ENCODE data around the gene ATP8A2.

The ATP8A2 gene

DNA sequence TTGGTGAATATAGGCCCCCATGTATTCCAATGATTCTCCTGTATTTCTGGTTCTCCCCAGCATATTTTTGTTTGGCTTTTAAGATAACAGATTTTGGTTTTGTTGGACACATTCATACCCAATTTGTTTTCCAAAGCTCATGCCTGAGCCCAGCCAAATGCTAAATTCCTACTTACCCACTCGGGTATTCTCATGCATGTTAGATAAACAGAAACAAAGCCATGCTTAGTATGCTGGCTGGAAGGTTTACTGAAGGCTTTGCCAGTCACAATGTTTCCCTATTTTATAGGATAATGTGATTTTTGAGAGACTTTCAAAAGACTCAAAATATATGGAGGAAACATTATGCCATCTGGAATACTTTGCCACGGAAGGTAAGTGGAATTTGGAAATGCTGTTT, 206.8 kb downstream of the ATP8A2 start:
- peaks cover 0 to 18% (median 9%) of the 10 kb centered on the region in 10 experiments; a peak in 11 of 20 replicates for H3K4me1 ChIP-seq
- no peaks in the 10 kb centered on the region for H3K9me3 ChIP-seq (replicated peaks in 1 of 11)
- H3K27me3 ChIP-seq = no peaks in the 10 kb centered on the region
- no peaks in the 10 kb centered on the region for H4K20me1 ChIP-seq
- H3K9ac ChIP-seq = no peak overlapping the region
- H3K4me2 ChIP-seq = no peak overlapping the region
- H3K27ac ChIP-seq = no peak overlapping the region
- TF ChIP-seq Cebpa-rat (IDR thresholded peaks at IDR 0.05) = no peak
- H3K4me3 ChIP-seq = no peak overlapping the region
- H3K36me3 ChIP-seq = no peaks in the 10 kb centered on the region

DNA sequence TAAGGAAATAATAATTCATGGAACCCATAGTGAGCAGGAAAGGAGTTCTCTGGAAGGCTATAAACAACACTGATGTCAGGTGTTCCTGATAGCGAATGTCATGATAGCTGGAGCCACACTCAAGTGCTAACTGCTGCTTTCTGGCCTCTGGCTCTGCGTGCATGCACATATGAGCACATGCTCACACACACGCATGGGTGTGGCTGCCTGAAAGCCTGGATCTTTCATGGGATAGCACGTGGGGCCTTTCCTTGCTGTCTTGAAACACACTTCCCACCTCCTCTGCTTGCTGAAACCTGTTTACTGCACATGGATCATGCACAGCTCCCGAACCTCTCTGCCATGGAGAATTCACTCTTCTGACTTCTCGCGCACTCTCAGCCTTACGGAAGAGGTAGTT, 207.4 kb downstream of the ATP8A2 start:
- H3K4me3 ChIP-seq = no peak overlapping the region
- H4K20me1 ChIP-seq = no peaks in the 10 kb centered on the region
- peaks cover 0 to 18% (median 9%) of the 10 kb centered on the region in 10 experiments; a peak in 11 of 20 replicates for H3K4me1 ChIP-seq
- no peak overlapping the region for H3K4me2 ChIP-seq
- H3K36me3 ChIP-seq = no peaks in the 10 kb centered on the region
- no peak for TF ChIP-seq Cebpa-rat (IDR thresholded peaks at IDR 0.05)
- H3K27ac ChIP-seq = no peak overlapping the region
- no peaks in the 10 kb centered on the region for H3K9me3 ChIP-seq (replicated peaks in 1 of 11)
- no peak overlapping the region for H3K9ac ChIP-seq
- no peaks in the 10 kb centered on the region for H3K27me3 ChIP-seq

DNA sequence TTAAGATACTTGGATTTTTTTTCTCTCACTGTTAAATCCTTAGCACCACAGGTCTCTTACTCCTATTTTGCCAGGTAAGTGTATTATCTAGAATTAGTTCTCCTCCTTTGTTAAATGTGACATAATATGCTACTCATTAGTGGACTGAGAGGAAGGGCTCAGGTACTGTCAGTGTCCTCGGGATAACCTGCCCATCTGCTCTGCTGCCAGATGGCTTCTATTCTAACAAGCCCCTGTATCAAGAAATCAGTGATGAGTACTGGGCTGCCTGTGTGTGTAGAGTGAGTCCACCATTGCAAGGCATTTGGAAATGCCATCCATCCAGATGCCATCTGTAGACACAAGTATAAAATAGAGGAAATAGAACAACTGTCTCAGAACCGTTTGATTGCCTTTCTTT, 209.6 kb downstream of the ATP8A2 start:
- Histone ChIP-seq H3K9me3 (replicated peaks in 1 of 11) (no peaks in the 10 kb centered on the region), H4K20me1 (no peaks in the 10 kb centered on the region), H3K27ac (no peak overlapping the region), H3K9ac (no peak overlapping the region), H3K4me1 (peaks cover 0 to 3% (median 0%) of the 10 kb centered on the region in 10 experiments; a peak in 2 of 20 replicates), H3K36me3 (no peaks in the 10 kb centered on the region), H3K4me2 (no peak overlapping the region), H3K4me3 (no peak overlapping the region), H3K27me3 (no peaks in the 10 kb centered on the region)
- TF ChIP-seq Cebpa-rat (IDR thresholded peaks at IDR 0.05) = no peak

DNA sequence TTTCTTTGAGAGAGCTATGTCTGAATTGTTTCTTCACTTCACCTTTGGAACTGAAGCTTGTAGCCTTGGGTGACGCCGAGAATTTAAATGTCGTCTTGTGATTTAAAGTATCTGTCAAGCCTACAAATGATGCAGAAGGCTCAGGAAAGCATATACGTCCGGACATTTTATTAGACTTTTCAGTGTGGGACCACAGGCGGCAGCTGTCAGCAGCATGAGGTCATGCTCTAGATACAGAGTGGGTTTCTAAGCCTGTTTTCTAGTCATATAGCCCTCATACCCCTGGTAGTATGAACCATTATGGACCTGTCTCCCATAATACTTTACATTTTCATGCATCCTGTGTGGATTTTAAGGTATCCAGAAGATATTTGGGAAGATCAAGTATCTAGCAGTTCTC, 212.3 kb downstream of the ATP8A2 start:
- Histone ChIP-seq H3K4me1 (no peaks in the 10 kb centered on the region), H3K4me3 (no peak overlapping the region), H3K9ac (no peak overlapping the region), H3K4me2 (no peak overlapping the region), H3K36me3 (no peaks in the 10 kb centered on the region), H4K20me1 (no peaks in the 10 kb centered on the region), H3K27ac (no peak overlapping the region), H3K9me3 (replicated peaks in 1 of 11) (no peaks in the 10 kb centered on the region), H3K27me3 (no peaks in the 10 kb centered on the region)
- no peak for TF ChIP-seq Cebpa-rat (IDR thresholded peaks at IDR 0.05)

DNA sequence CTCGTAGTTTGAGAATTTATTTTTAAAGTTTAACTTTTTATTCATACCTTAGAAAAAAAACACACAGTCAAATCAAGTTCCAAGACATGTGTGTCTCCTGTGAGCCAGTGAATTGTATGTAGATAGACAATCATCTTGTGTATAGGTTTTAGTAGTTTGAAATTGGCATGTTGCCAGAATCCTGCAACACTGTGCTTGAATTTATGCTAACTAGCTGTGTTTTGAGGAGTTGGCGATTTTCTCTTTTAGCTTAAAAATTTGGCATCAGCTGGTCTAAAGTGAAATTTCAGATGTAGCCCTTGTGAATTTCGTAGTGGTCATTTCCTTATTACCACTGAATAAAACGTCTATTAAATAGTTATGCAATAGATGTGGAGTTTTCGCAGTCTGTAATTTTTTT, 213.2 kb downstream of the ATP8A2 start:
- Histone ChIP-seq H3K36me3 (no peaks in the 10 kb centered on the region), H3K4me3 (no peak overlapping the region), H3K27ac (no peak overlapping the region), H3K4me1 (no peaks in the 10 kb centered on the region), H3K4me2 (no peak overlapping the region), H3K9ac (no peak overlapping the region), H3K27me3 (no peaks in the 10 kb centered on the region), H3K9me3 (replicated peaks in 1 of 11) (no peaks in the 10 kb centered on the region), H4K20me1 (no peaks in the 10 kb centered on the region)
- TF ChIP-seq Cebpa-rat (IDR thresholded peaks at IDR 0.05) = no peak

DNA sequence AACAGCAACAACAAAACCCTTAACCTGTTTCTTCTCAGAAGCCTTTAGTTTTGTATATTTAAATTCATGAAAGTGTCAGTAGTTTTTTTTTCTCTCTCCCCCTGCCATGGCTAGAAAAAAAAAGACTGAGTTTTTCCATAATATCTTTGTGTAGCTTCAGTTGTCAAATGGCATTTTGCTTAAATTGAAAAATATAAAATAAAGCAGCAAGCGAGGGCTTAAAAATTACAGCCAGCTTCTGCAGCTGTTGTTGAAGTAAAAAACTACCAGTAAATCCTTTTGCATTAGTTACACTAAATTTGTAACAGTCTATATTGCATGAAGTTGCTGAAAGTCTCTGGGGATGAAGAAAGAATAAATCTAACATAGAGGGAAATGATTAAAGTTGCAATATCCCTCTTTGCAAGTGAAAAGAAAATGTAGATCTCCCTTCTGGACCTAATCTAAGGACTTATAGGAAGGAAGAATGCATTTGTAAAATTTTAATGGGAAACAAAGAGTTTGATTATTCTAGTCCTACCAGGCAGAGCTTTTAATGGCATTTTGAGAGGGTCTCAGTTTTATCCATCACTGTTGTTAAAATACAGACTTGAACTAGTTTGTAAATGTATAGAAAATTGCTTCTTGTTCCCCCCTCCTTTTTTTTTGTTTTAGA, 215.7 kb downstream of the ATP8A2 start:
- H3K4me1 ChIP-seq = no peaks in the 10 kb centered on the region
- H3K9me3 ChIP-seq (replicated peaks in 1 of 11) = peaks cover 0 to 5% (median 3%) of the 10 kb centered on the region in 11 experiments; a peak in 4 of 22 replicates
- H4K20me1 ChIP-seq = no peaks in the 10 kb centered on the region
- no peak overlapping the region for H3K4me2 ChIP-seq
- H3K36me3 ChIP-seq = no peaks in the 10 kb centered on the region
- H3K4me3 ChIP-seq = no peak overlapping the region
- H3K27me3 ChIP-seq = no peaks in the 10 kb centered on the region
- no peak overlapping the region for H3K27ac ChIP-seq
- no peak for TF ChIP-seq Cebpa-rat (IDR thresholded peaks at IDR 0.05)
- no peak overlapping the region for H3K9ac ChIP-seq

DNA sequence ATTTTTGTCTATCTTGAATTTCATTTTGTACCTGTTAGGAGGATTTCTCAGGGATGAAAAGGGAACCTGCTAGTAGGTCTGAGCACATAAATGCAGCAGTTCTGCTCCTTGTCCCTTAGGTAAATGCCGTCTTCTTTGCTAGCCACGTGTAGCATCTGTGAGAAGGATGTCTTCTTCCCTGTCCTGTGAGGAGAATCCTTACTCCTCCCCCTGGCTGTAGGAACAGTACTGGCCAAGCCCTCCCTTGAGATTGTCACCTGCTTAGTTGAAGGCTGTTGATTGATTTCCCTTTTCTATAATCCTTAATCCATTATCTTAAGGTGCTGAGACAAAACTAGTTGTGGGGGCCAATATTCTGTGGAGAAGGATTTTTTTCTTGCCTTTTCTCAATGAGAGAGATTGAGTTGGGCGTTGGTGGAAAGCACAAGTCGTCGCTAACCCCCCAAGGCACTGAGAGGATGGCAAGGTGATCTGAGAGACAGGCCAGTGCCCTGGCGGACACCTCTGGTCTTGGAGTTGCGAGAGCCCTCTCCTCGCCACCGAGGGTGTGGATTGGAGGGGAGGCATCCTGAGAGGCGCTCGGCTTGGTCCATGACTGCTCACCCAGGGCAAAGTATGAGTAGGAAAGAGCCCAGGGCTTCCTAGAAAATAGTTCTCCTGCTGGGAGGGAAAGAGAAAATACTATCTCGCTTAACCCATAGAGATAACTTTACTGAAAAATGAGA, 216.7 kb downstream of the ATP8A2 start:
- Histone ChIP-seq H3K4me2 (no peak overlapping the region), H3K9me3 (replicated peaks in 1 of 11) (peaks cover 0 to 5% (median 3%) of the 10 kb centered on the region in 11 experiments; a peak in 4 of 22 replicates), H3K27me3 (no peaks in the 10 kb centered on the region), H3K4me1 (no peaks in the 10 kb centered on the region), H4K20me1 (no peaks in the 10 kb centered on the region), H3K9ac (no peak overlapping the region), H3K36me3 (no peaks in the 10 kb centered on the region), H3K27ac (no peak overlapping the region), H3K4me3 (no peak overlapping the region)
- no peak for TF ChIP-seq Cebpa-rat (IDR thresholded peaks at IDR 0.05)

DNA sequence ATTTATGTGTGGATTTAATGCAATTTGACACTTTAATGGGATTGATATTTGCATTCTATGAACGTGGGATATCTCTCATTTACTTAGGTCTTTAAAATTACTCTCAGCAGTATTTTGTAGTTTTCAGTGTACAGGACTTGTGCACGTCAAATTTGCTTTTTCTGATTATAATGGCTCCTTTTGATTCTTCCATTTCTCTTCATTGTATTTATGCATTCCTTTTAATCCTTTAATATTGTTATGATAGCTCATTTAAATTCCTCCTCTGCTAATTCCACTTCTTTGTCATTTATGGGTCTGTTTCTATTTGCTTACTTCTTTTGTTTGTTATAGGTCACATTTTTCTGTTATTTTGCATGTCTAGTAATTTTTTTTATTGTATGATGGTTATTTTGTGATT, 226.6 kb downstream of the ATP8A2 start:
- H3K36me3 ChIP-seq = no peaks in the 10 kb centered on the region
- no peaks in the 10 kb centered on the region for H4K20me1 ChIP-seq
- no peaks in the 10 kb centered on the region for H3K9me3 ChIP-seq (replicated peaks in 1 of 11)
- peaks cover 0 to 12% (median 7%) of the 10 kb centered on the region in 10 experiments; a peak in 10 of 20 replicates for H3K4me1 ChIP-seq
- no peak overlapping the region for H3K4me2 ChIP-seq
- no peak overlapping the region for H3K9ac ChIP-seq
- H3K4me3 ChIP-seq = no peak overlapping the region
- no peak overlapping the region for H3K27ac ChIP-seq
- no peaks in the 10 kb centered on the region for H3K27me3 ChIP-seq
- no peak for TF ChIP-seq Cebpa-rat (IDR thresholded peaks at IDR 0.05)

DNA sequence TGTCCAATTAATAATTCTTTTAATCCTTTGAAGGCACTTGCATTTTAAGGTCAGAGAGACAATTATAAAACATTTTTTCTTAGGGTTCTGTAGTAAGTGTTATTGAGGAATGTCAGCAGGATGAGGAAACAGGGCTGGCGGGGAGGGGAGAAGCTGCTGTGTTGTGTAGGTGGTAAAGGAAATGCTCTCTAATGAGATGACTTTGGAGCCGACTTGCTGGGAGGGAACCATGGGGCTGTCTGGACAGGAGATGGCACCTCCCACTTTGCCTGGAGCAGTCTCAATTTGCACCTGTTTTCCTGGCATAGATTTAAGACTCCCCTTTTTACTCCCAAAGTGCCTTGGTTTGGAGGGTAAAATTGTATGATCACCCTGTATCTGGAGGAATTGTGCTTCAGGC, 230.4 kb downstream of the ATP8A2 start:
- no peaks in the 10 kb centered on the region for H4K20me1 ChIP-seq
- no peaks in the 10 kb centered on the region for H3K9me3 ChIP-seq (replicated peaks in 1 of 11)
- no peaks in the 10 kb centered on the region for H3K27me3 ChIP-seq
- no peak for TF ChIP-seq Cebpa-rat (IDR thresholded peaks at IDR 0.05)
- no peak overlapping the region for H3K27ac ChIP-seq
- H3K9ac ChIP-seq = no peak overlapping the region
- no peak overlapping the region for H3K4me3 ChIP-seq
- no peak overlapping the region for H3K4me2 ChIP-seq
- peaks cover 0 to 12% (median 7%) of the 10 kb centered on the region in 10 experiments; a peak in 10 of 20 replicates for H3K4me1 ChIP-seq
- no peaks in the 10 kb centered on the region for H3K36me3 ChIP-seq

DNA sequence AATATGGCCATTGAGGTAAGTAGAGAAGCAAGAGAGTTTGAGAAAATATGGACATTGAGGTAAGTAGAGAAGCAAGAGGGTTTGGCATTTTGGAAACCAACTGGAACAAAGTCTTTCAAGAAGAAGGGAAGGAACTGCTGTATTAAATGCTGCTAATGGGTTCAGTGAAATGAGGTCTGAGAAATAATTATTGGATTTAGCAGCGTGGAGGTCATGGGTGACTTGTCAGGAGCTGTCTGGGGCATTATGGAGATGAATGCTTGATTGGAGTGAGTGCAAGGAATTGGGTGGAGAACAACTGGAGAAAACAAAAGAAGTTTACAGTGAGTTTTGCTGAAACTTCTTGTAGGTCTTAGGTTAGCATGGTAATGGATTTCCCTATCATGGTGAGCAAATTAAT, 232.3 kb downstream of the ATP8A2 start:
- Histone ChIP-seq H3K36me3 (no peaks in the 10 kb centered on the region), H3K27me3 (no peaks in the 10 kb centered on the region), H3K4me1 (peaks cover 0 to 12% (median 7%) of the 10 kb centered on the region in 10 experiments; a peak in 10 of 20 replicates), H3K4me3 (no peak overlapping the region), H3K27ac (no peak overlapping the region), H3K9me3 (replicated peaks in 1 of 11) (no peaks in the 10 kb centered on the region), H3K9ac (no peak overlapping the region), H3K4me2 (no peak overlapping the region), H4K20me1 (no peaks in the 10 kb centered on the region)
- no peak for TF ChIP-seq Cebpa-rat (IDR thresholded peaks at IDR 0.05)
